ENCODE results near the gene PDLIM5.

PDLIM5 gene

GRCh38 chr4:94491322-94491721 lies 39.6 kb downstream of the PDLIM5 start:
- H3K9ac ChIP-seq (ENCODE audit: low read length), result no peak overlapping the region

GRCh38 chr4:94495408-94495807 lies 43.7 kb downstream of the PDLIM5 start:
- Histone ChIP-seq H3K4me3 (ENCODE audit: low read depth, low read length) (no peak overlapping the region), H3K9ac (ENCODE audit: low read length) (no peak overlapping the region), H3K4me1 (ENCODE audit: control insufficient read depth, insufficient read depth, low read length) (no peaks in the 10 kb centered on the region), H3K9me3 (ENCODE audit: control insufficient read depth, insufficient read depth, low read depth, low read length) (peaks cover 4% of the 10 kb centered on the region), H3K36me3 (ENCODE audit: control insufficient read depth, insufficient read depth, low read length) (0 out of 2 replicates have a peak, but pooled peaks cover 3% of the 10 kb centered on the region), H3K27ac (ENCODE audit: low read depth, low read length) (no peak overlapping the region), H3K27me3 (ENCODE audit: control insufficient read depth, insufficient read depth, low read length) (no peaks in the 10 kb centered on the region)

More at GRCh38 chr4:94491322-94491721, 39.6 kb downstream of the PDLIM5 start:
- Histone ChIP-seq H3K9me3 (ENCODE audit: control insufficient read depth, insufficient read depth, low read depth, low read length) (no peaks in the 10 kb centered on the region), H3K27me3 (ENCODE audit: control insufficient read depth, insufficient read depth, low read length) (no peaks in the 10 kb centered on the region), H3K4me3 (ENCODE audit: low read depth, low read length) (no peak overlapping the region), H3K27ac (ENCODE audit: low read depth, low read length) (no peak overlapping the region), H3K36me3 (ENCODE audit: control insufficient read depth, insufficient read depth, low read length) (no peaks in the 10 kb centered on the region), H3K4me1 (ENCODE audit: control insufficient read depth, insufficient read depth, low read length) (no peaks in the 10 kb centered on the region)

- Histone ChIP-seq H3K9me3 (ENCODE audit: control insufficient read depth, insufficient read depth, low read depth, low read length) (peaks cover 4% of the 10 kb centered on the region), H3K4me3 (ENCODE audit: low read depth, low read length) (no peak overlapping the region), H3K36me3 (ENCODE audit: control insufficient read depth, insufficient read depth, low read length) (0 out of 2 replicates have a peak, but pooled peaks cover 3% of the 10 kb centered on the region), H3K27me3 (ENCODE audit: control insufficient read depth, insufficient read depth, low read length) (no peaks in the 10 kb centered on the region), H3K27ac (ENCODE audit: low read depth, low read length) (no peak overlapping the region), H3K4me1 (ENCODE audit: control insufficient read depth, insufficient read depth, low read length) (no peaks in the 10 kb centered on the region), H3K9ac (ENCODE audit: low read length) (no peak overlapping the region)
Observed at GRCh38 chr4:94497690-94498089, 45.9 kb downstream of the PDLIM5 start.

GRCh38 chr4:94498502-94498901 lies 46.8 kb downstream of the PDLIM5 start:
- no peaks in the 10 kb centered on the region for H3K27me3 ChIP-seq (ENCODE audit: control insufficient read depth, insufficient read depth, low read length)
- no peaks in the 10 kb centered on the region for H3K4me1 ChIP-seq (ENCODE audit: control insufficient read depth, insufficient read depth, low read length)
- no peak overlapping the region for H3K9ac ChIP-seq (ENCODE audit: low read length)
- H3K9me3 ChIP-seq (ENCODE audit: control insufficient read depth, insufficient read depth, low read depth, low read length), result peaks cover 4% of the 10 kb centered on the region
- no peak overlapping the region for H3K27ac ChIP-seq (ENCODE audit: low read depth, low read length)
- 0 out of 2 replicates have a peak, but pooled peaks cover 3% of the 10 kb centered on the region for H3K36me3 ChIP-seq (ENCODE audit: control insufficient read depth, insufficient read depth, low read length)
- no peak overlapping the region for H3K4me3 ChIP-seq (ENCODE audit: low read depth, low read length)

- Histone ChIP-seq H3K9me3 (ENCODE audit: control insufficient read depth, insufficient read depth, low read depth, low read length) (peaks cover 4% of the 10 kb centered on the region), H3K27ac (ENCODE audit: low read depth, low read length) (no peak overlapping the region), H3K27me3 (ENCODE audit: control insufficient read depth, insufficient read depth, low read length) (no peaks in the 10 kb centered on the region), H3K4me3 (ENCODE audit: low read depth, low read length) (no peak overlapping the region), H3K36me3 (ENCODE audit: control insufficient read depth, insufficient read depth, low read length) (peaks cover 3% of the 10 kb centered on the region; the same call in 1 of the 2 replicates), H3K4me1 (ENCODE audit: control insufficient read depth, insufficient read depth, low read length) (no peaks in the 10 kb centered on the region), H3K9ac (ENCODE audit: low read length) (no peak overlapping the region)
Observed at GRCh38 chr4:94500685-94501084, 48.9 kb downstream of the PDLIM5 start.

- peaks cover 4% of the 10 kb centered on the region; the same call in 1 of the 2 replicates for H3K4me1 ChIP-seq (ENCODE audit: control insufficient read depth, insufficient read depth, low read length)
- H3K27ac ChIP-seq (ENCODE audit: low read depth, low read length), result no peak overlapping the region
- no peaks in the 10 kb centered on the region for H3K27me3 ChIP-seq (ENCODE audit: control insufficient read depth, insufficient read depth, low read length)
- peaks cover 3% of the 10 kb centered on the region; the same call in 1 of the 2 replicates for H3K36me3 ChIP-seq (ENCODE audit: control insufficient read depth, insufficient read depth, low read length)
- H3K9me3 ChIP-seq (ENCODE audit: control insufficient read depth, insufficient read depth, low read depth, low read length), result peaks cover 1% of the 10 kb centered on the region
- no peak overlapping the region for H3K9ac ChIP-seq (ENCODE audit: low read length)
- no peak overlapping the region for H3K4me3 ChIP-seq (ENCODE audit: low read depth, low read length)
Observed at GRCh38 chr4:94504545-94504944, 52.8 kb downstream of the PDLIM5 start.

- peaks cover 4% of the 10 kb centered on the region; the same call in 1 of the 2 replicates for H3K4me1 ChIP-seq (ENCODE audit: control insufficient read depth, insufficient read depth, low read length)
- H3K4me3 ChIP-seq (ENCODE audit: low read depth, low read length), result no peak overlapping the region
- H3K27me3 ChIP-seq (ENCODE audit: control insufficient read depth, insufficient read depth, low read length), result no peaks in the 10 kb centered on the region
- H3K9ac ChIP-seq (ENCODE audit: low read length), result no peak overlapping the region
- no peak overlapping the region for H3K27ac ChIP-seq (ENCODE audit: low read depth, low read length)
- H3K9me3 ChIP-seq (ENCODE audit: control insufficient read depth, insufficient read depth, low read depth, low read length), result no peaks in the 10 kb centered on the region
- peaks cover 3% of the 10 kb centered on the region; the same call in 1 of the 2 replicates for H3K36me3 ChIP-seq (ENCODE audit: control insufficient read depth, insufficient read depth, low read length)
Observed at GRCh38 chr4:94506822-94507221, 55.1 kb downstream of the PDLIM5 start.

- no peak overlapping the region for H3K9ac ChIP-seq (ENCODE audit: low read length)
- no peak overlapping the region for H3K27ac ChIP-seq (ENCODE audit: low read depth, low read length)
- H3K9me3 ChIP-seq (ENCODE audit: control insufficient read depth, insufficient read depth, low read depth, low read length), result no peaks in the 10 kb centered on the region
- peaks cover 4% of the 10 kb centered on the region; the same call in 1 of the 2 replicates for H3K4me1 ChIP-seq (ENCODE audit: control insufficient read depth, insufficient read depth, low read length)
- H3K4me3 ChIP-seq (ENCODE audit: low read depth, low read length), result no peak overlapping the region
- peaks cover 3% of the 10 kb centered on the region; the same call in 1 of the 2 replicates for H3K36me3 ChIP-seq (ENCODE audit: control insufficient read depth, insufficient read depth, low read length)
- no peaks in the 10 kb centered on the region for H3K27me3 ChIP-seq (ENCODE audit: control insufficient read depth, insufficient read depth, low read length)
Observed at GRCh38 chr4:94507281-94507680, 55.5 kb downstream of the PDLIM5 start.

- Histone ChIP-seq H3K27me3 (ENCODE audit: control insufficient read depth, insufficient read depth, low read length) (no peaks in the 10 kb centered on the region), H3K27ac (ENCODE audit: low read depth, low read length) (no peak overlapping the region), H3K9ac (ENCODE audit: low read length) (no peak overlapping the region), H3K4me3 (ENCODE audit: low read depth, low read length) (no peak overlapping the region), H3K4me1 (ENCODE audit: control insufficient read depth, insufficient read depth, low read length) (peaks cover 4% of the 10 kb centered on the region; the same call in 1 of the 2 replicates), H3K9me3 (ENCODE audit: control insufficient read depth, insufficient read depth, low read depth, low read length) (no peaks in the 10 kb centered on the region), H3K36me3 (ENCODE audit: control insufficient read depth, insufficient read depth, low read length) (peaks cover 3% of the 10 kb centered on the region; the same call in 1 of the 2 replicates)
Observed at GRCh38 chr4:94507708-94508107, 56.0 kb downstream of the PDLIM5 start.

- no peak overlapping the region for H3K9ac ChIP-seq (ENCODE audit: low read length)
- no peaks in the 10 kb centered on the region for H3K9me3 ChIP-seq (ENCODE audit: control insufficient read depth, insufficient read depth, low read depth, low read length)
- H3K4me3 ChIP-seq (ENCODE audit: low read depth, low read length), result no peak overlapping the region
- no peak overlapping the region; the same call in 1 of the 2 replicates for H3K27ac ChIP-seq (ENCODE audit: low read depth, low read length)
- H3K36me3 ChIP-seq (ENCODE audit: control insufficient read depth, insufficient read depth, low read length), result peaks cover 3% of the 10 kb centered on the region; the same call in 1 of the 2 replicates
- H3K4me1 ChIP-seq (ENCODE audit: control insufficient read depth, insufficient read depth, low read length), result peaks cover 4% of the 10 kb centered on the region; the same call in 1 of the 2 replicates
- H3K27me3 ChIP-seq (ENCODE audit: control insufficient read depth, insufficient read depth, low read length), result no peaks in the 10 kb centered on the region
Observed at GRCh38 chr4:94508296-94508695, 56.6 kb downstream of the PDLIM5 start.

GRCh38 chr4:94508806-94509205 lies 57.1 kb downstream of the PDLIM5 start:
- Histone ChIP-seq H3K36me3 (ENCODE audit: control insufficient read depth, insufficient read depth, low read length) (peaks cover 3% of the 10 kb centered on the region; the same call in 1 of the 2 replicates), H3K9me3 (ENCODE audit: control insufficient read depth, insufficient read depth, low read depth, low read length) (no peaks in the 10 kb centered on the region), H3K4me1 (ENCODE audit: control insufficient read depth, insufficient read depth, low read length) (peaks cover 4% of the 10 kb centered on the region; the same call in 1 of the 2 replicates), H3K9ac (ENCODE audit: low read length) (no peak overlapping the region), H3K27me3 (ENCODE audit: control insufficient read depth, insufficient read depth, low read length) (no peaks in the 10 kb centered on the region), H3K4me3 (ENCODE audit: low read depth, low read length) (no peak overlapping the region), H3K27ac (ENCODE audit: low read depth, low read length) (no peak overlapping the region)
